HG03025 (cell line): ENCODE measurements around the gene CYP26A1.

Experiments
- ATAC-seq: cut with Tn5 transposase; IDR thresholded peaks from one replicate; pipeline ENCODE4 v1.9.1; 2021; ENCODE audit warnings: mild to moderate bottlenecking, moderate library complexity; ENCODE audit not compliant: unreplicated experiment, low FRiP score

Gene CYP26A1

GRCh38 chr10:93073539-93074146 is at the start of gene CYP26A1:
CYP26A1 (plus strand) TSS chr10:93073893; CDS start chr10:93073935, 42 bp downstream.
- no peak for ATAC-seq

GRCh38 chr10:93026072-93026471 is 47.6 kb upstream of the CYP26A1 start:
- no peak for ATAC-seq

- no peak for ATAC-seq
Measured at GRCh38 chr10:93027508-93027907, 46.2 kb upstream of the CYP26A1 start.

GRCh38 chr10:93028883-93029282 is 44.8 kb upstream of the CYP26A1 start:
- no peak for ATAC-seq

GRCh38 chr10:93030409-93030808 is 43.3 kb upstream of the CYP26A1 start:
- ATAC-seq, result no peak

GRCh38 chr10:93032105-93032808 is 41.4 kb upstream of the CYP26A1 start:
- no peak for ATAC-seq

- ATAC-seq, result no peak
Measured at GRCh38 chr10:93032809-93033137, 40.9 kb upstream of the CYP26A1 start.

GRCh38 chr10:93034426-93034825 is 39.3 kb upstream of the CYP26A1 start:
- no peak for ATAC-seq

- no peak for ATAC-seq
Measured at GRCh38 chr10:93039110-93039509, 34.6 kb upstream of the CYP26A1 start.

GRCh38 chr10:93039721-93040120 is 34.0 kb upstream of the CYP26A1 start:
- no peak for ATAC-seq

- no peak for ATAC-seq
Measured at GRCh38 chr10:93054486-93054885, 19.2 kb upstream of the CYP26A1 start.

GRCh38 chr10:93058139-93058538 is 15.6 kb upstream of the CYP26A1 start:
- ATAC-seq, result no peak

- ATAC-seq, result no peak
Measured at GRCh38 chr10:93059975-93060886, 13.5 kb upstream of the CYP26A1 start, which contains the start of gene CYP26C1. CYP26C1 (plus strand) TSS chr10:93060798; CDS start chr10:93061264, 466 bp downstream.

GRCh38 chr10:93060887-93061593 is 12.7 kb upstream of the CYP26A1 start:
- no peak for ATAC-seq

GRCh38 chr10:93061594-93062513 is 11.8 kb upstream of the CYP26A1 start:
- no peak for ATAC-seq

- no peak for ATAC-seq
Measured at GRCh38 chr10:93062514-93063143, 11.1 kb upstream of the CYP26A1 start.

- no peak for ATAC-seq
Measured at GRCh38 chr10:93063144-93063976, 10.3 kb upstream of the CYP26A1 start.

GRCh38 chr10:93063977-93064660 is 9.6 kb upstream of the CYP26A1 start:
- no peak for ATAC-seq
